WTC11 (cell line): Measurements from ENCODE around the gene ENKUR.

ENCODE experiments used
- ARID4B ChIP-seq: sonication (generic); formaldehyde crosslinking; IDR thresholded peaks from 2 replicates; pipeline ENCODE4 v1.8.0; 2023; ENCODE audit warnings: missing genetic modification reagents, mild to moderate bottlenecking, borderline replicate concordance
- ATF6 ChIP-seq: sonication (generic); formaldehyde crosslinking; IDR thresholded peaks from 2 replicates; pipeline ENCODE4 v1.8.1; 2023; ENCODE audit warnings: mild to moderate bottlenecking, missing genetic modification reagents
- CTCF ChIP-seq: fragments of 200-600 bp; IDR thresholded peaks from 2 replicates; pipeline ENCODE4 v1.8.0; 2022; ENCODE audit warnings: antibody characterized with exemption
- IRF1 ChIP-seq: sonication (generic); formaldehyde crosslinking; IDR thresholded peaks from 2 replicates; pipeline ENCODE4 v1.8.0; 2023; ENCODE audit warnings: missing genetic modification reagents
- JUN ChIP-seq: sonication (generic); formaldehyde crosslinking; IDR thresholded peaks from 2 replicates; pipeline ENCODE4 v1.8.0; 2023; ENCODE audit warnings: mild to moderate bottlenecking, missing genetic modification reagents
- NFYB ChIP-seq: sonication (generic); formaldehyde crosslinking; conservative IDR thresholded peaks from 2 replicates; pipeline ENCODE4 v1.8.0; 2022; ENCODE audit warnings: low read depth, missing genetic modification reagents
- NR2C2 ChIP-seq: sonication (generic); formaldehyde crosslinking; IDR thresholded peaks from 2 replicates; pipeline ENCODE4 v1.8.0; 2022; ENCODE audit warnings: mild to moderate bottlenecking, missing genetic modification reagents
- SP1 ChIP-seq: sonication (generic); formaldehyde crosslinking; conservative IDR thresholded peaks from 2 replicates; pipeline ENCODE4 v1.8.1; 2022; ENCODE audit warnings: missing genetic modification reagents
- TCF7 ChIP-seq: sonication (generic); formaldehyde crosslinking; IDR thresholded peaks from 2 replicates; pipeline ENCODE4 v1.8.0; 2022; ENCODE audit warnings: mild to moderate bottlenecking, low read depth, missing genetic modification reagents, moderate library complexity
- TP53 ChIP-seq: sonication (generic); formaldehyde crosslinking; IDR thresholded peaks from 2 replicates; pipeline ENCODE4 v1.8.1; 2023; ENCODE audit warnings: mild to moderate bottlenecking, missing genetic modification reagents
- USF2 ChIP-seq: sonication (generic); formaldehyde crosslinking; IDR thresholded peaks from 2 replicates; pipeline ENCODE4 v1.8.1; 2023; ENCODE audit warnings: mild to moderate bottlenecking, missing genetic modification reagents, moderate library complexity
- ZNF121 ChIP-seq: sonication (generic); formaldehyde crosslinking; IDR thresholded peaks from 2 replicates; pipeline ENCODE4 v1.8.0; 2023; ENCODE audit warnings: missing genetic modification reagents
- ZNF423 ChIP-seq: fragments of 250-450 bp; sonication (Bioruptor Pico); IDR thresholded peaks from 2 replicates; pipeline ENCODE4 v2.1.2; 2022; ENCODE audit warnings: mild to moderate bottlenecking, moderate library complexity

GRCh38 chr10:25015828-25016375 is at the start of gene ENKUR:
- TF ChIP-seq CTCF = no peak
- TF ChIP-seq ARID4B (CRISPR knock-in tag) = no peak
- TF ChIP-seq NR2C2 (CRISPR knock-in tag) = no peak
- no peak for TF ChIP-seq ATF6 (CRISPR knock-in tag)
- TF ChIP-seq ZNF121 (CRISPR knock-in tag) = no peak
- TF ChIP-seq IRF1 = no peak
- TF ChIP-seq USF2 (CRISPR knock-in tag) = no peak
- no peak for TF ChIP-seq TP53 (CRISPR knock-in tag)
- TF ChIP-seq SP1 (CRISPR knock-in tag) = no peak
- no peak for TF ChIP-seq TCF7 (CRISPR knock-in tag)
- TF ChIP-seq NFYB (CRISPR knock-in tag) = no peak
- no peak for TF ChIP-seq ZNF423 (CRISPR knock-in tag)
- TF ChIP-seq JUN (CRISPR knock-in tag) = no peak
